ENCODE results near the gene ARID5A. TPM values are rescaled to one million over a fixed set of nuclear protein-coding genes. Genes with fewer than 3 reads are reported as not detected.

ARID5A gene
- total and polyA plus RNA-seq, 2 of the 13 experiments (the other 11 are each of a cell fraction or from before 2014, with no cell fraction given) = 6.0 to 9.5 TPM

- no peaks in the 10 kb centered on the region for H3K27me3 ChIP-seq (ENCODE audit: control insufficient read depth in 1 of 2, insufficient read depth in 2 of 2, low read length in 2 of 2)
- ATAC-seq (peak; percentile 90), FAIRE-seq (peak; percentile 60), DNase-seq (ENCODE audit: low spot score) (peak; percentile 88)
- H3K4me2 ChIP-seq (ENCODE audit: low read depth, low read length) = peak overlapping the region; percentile 89
- BruUV-seq (replicated peaks) = no TSS peak
- H3K4me1 ChIP-seq (ENCODE audit: insufficient read depth, low read length) = peaks cover 41% of the 10 kb centered on the region
- no peaks in the 10 kb centered on the region for H3K9me3 ChIP-seq (ENCODE audit: low read length)
- ChIA-PET CTCF (ENCODE audit: low intra/inter-chr PET ratio, low total read pairs) (interaction anchor here (0.8 to 1.7 kb wide), 5 partner anchors 13 to 410 kb away, joined by 3 to 8 read pairs (median 4); partner anchors contain the start of gene CNNM4), POLR2A (interaction anchor here (0.5 to 2.2 kb wide), 14 partner anchors 12 to 562 kb away, joined by 3 to 18 read pairs (median 4); partner anchors contain the start of genes CNNM3 and CNNM4)
- no peaks in the 10 kb centered on the region; a peak in 1 of 5 replicates for H3K36me3 ChIP-seq (replicated peaks in 1 of 2; ENCODE audit: control insufficient read depth in 1 of 2, insufficient read depth in 2 of 2, low read length in 2 of 2)
- H2AFZ ChIP-seq (ENCODE audit: low read length) = no peak overlapping the region
- intact Hi-C loops (cut with micrococcal nuclease; ENCODE audit: unreplicated experiment) (loop anchor here (1.0 to 5.0 kb wide), 5 partner anchors 52 to 410 kb away; no protein-coding TSS in a partner anchor), in situ Hi-C loops (cut with HindIII; ENCODE audit: extremely low pct_ligation_motif_present, low pct_unique_long_range_greater_than_20kb) (no loop called here)
- peak overlapping the region; percentile 74 for H3K9ac ChIP-seq (ENCODE audit: insufficient read depth, low read depth, low read length)
- 26% methylated on average over 44 of the region's 61 CpGs for WGBS (ENCODE audit: low lambda C conversion rate)
- peak overlapping the region; percentile 45 to 78 (median 66); a peak in 5 of 6 replicates for H3K4me3 ChIP-seq (replicated peaks in 1 of 3; ENCODE audit: insufficient read depth in 1 of 3, low read depth in 2 of 3, low read length in 3 of 3)
- no peaks in the 10 kb centered on the region for H3K79me2 ChIP-seq (ENCODE audit: insufficient read depth, low read length)
- peak overlapping the region; percentile 80 for H3K27ac ChIP-seq (ENCODE audit: extremely low read length, insufficient read depth, low read length)
- H4K20me1 ChIP-seq (ENCODE audit: insufficient read depth, low read length) = no peaks in the 10 kb centered on the region
- TF ChIP-seq GABPA (IDR thresholded peaks at IDR 0.05; ENCODE audit: low read depth, low read length) = no peak
- TF ChIP-seq GABPA (CRISPR knock-in tag; IDR thresholded peaks at IDR 0.05; ENCODE audit: low read depth) = no peak
- no peak; the same call in 1 of the 2 replicates for TF ChIP-seq NR2F2 (IDR thresholded peaks at IDR 0.05; ENCODE audit: borderline replicate concordance, low read depth)
- peak; percentile 97 for TF ChIP-seq MXD4 (CRISPR knock-in tag; IDR thresholded peaks at IDR 0.05)
- peak; percentile 76; the same call in 1 of the 2 replicates for TF ChIP-seq ZNF773 (CRISPR knock-in tag; IDR thresholded peaks at IDR 0.05; ENCODE audit: borderline replicate concordance)
- TF ChIP-seq NFE2L2 (IDR thresholded peaks at IDR 0.05; ENCODE audit: low read length) = no peak
- TF ChIP-seq ZNF616 (CRISPR knock-in tag; IDR thresholded peaks at IDR 0.05; ENCODE audit: low read depth) = peak; percentile 89; the same call in 1 of the 2 replicates
- TF ChIP-seq PCBP1 (IDR thresholded peaks at IDR 0.05; ENCODE audit: borderline replicate concordance, low read depth, low read length) = 0 out of 2 replicates have a peak, but pooled peaks have one; percentile 67
- TF ChIP-seq NR0B2 (CRISPR knock-in tag; IDR thresholded peaks at IDR 0.05) = peak; percentile 86; the same call in 1 of the 2 replicates
- no peak for TF ChIP-seq ZBTB40 (IDR thresholded peaks at IDR 0.05)
- TF ChIP-seq ZBTB40 (CRISPR knock-in tag; IDR thresholded peaks at IDR 0.05) = no peak; the same call in none of the 2 replicates
These were observed 13.6 kb downstream of the ARID5A start for GRCh38 chr2:96549967-96550786.
